H9 (cell line): Measurements from ENCODE around the gene CAB39L. TPM values are rescaled to one million over a fixed set of nuclear protein-coding genes. Genes with fewer than 3 reads are reported as not detected.

Source experiments
- DNase-seq: peaks from one replicate; pipeline ENCODE4 v3.0.0-alpha.2; 2017
- H2AFZ ChIP-seq: one replicate; pipeline ENCODE4 v1.6.1; 2013; ENCODE audit warnings: mild to moderate bottlenecking, low read length, control low read depth, moderate library complexity
- H2AK5ac ChIP-seq: 2 replicates; pipeline ENCODE4 v1.6.1; 2013; ENCODE audit warnings: low read length, control low read depth, mixed read lengths; ENCODE audit not compliant: insufficient read length
- H2BK120ac ChIP-seq: one replicate; pipeline ENCODE4 v1.6.1; 2013; ENCODE audit warnings: low read depth, mild to moderate bottlenecking, low read length, control low read depth, inconsistent platforms; ENCODE audit not compliant: poor library complexity, severe bottlenecking
- H2BK12ac ChIP-seq: 2 replicates; pipeline ENCODE4 v1.6.1; 2013; ENCODE audit warnings: low read length, control low read depth, mixed read lengths, low read depth; ENCODE audit not compliant: insufficient read length
- H2BK15ac ChIP-seq: 2 replicates; pipeline ENCODE4 v1.6.1; 2013; ENCODE audit warnings: low read depth, low read length, control low read depth
- H2BK20ac ChIP-seq: one replicate; pipeline ENCODE4 v1.6.1; 2013; ENCODE audit warnings: low read depth, mild to moderate bottlenecking, low read length, control low read depth, inconsistent platforms; ENCODE audit not compliant: poor library complexity, severe bottlenecking
- H2BK5ac ChIP-seq: 2 replicates; pipeline ENCODE4 v1.6.1; 2013; ENCODE audit warnings: low read length, control low read depth, mixed read lengths; ENCODE audit not compliant: insufficient read length
- H3K14ac ChIP-seq: 2 replicates; pipeline ENCODE4 v1.6.1; 2013; ENCODE audit warnings: low read length, control low read depth; ENCODE audit not compliant: insufficient read depth
- H3K18ac ChIP-seq: 2 replicates; pipeline ENCODE4 v1.6.1; 2013; ENCODE audit warnings: low read depth, mild to moderate bottlenecking, mixed read lengths, low read length, control low read depth; ENCODE audit not compliant: insufficient read length
- H3K23ac ChIP-seq: 2 replicates; pipeline ENCODE4 v1.6.1; 2013; ENCODE audit warnings: low read length, control low read depth, mixed read lengths, low read depth; ENCODE audit not compliant: insufficient read length
- H3K23me2 ChIP-seq: 2 replicates; pipeline ENCODE4 v1.6.1; 2013; ENCODE audit warnings: low read depth, mild to moderate bottlenecking, mixed read lengths, low read length, control low read depth; ENCODE audit not compliant: insufficient read length, poor library complexity, severe bottlenecking
- H3K27ac ChIP-seq: 2 replicates; pipeline ENCODE4 v1.5.1; 2013; ENCODE audit warnings: low read length, control low read depth, mixed read lengths, low read depth; ENCODE audit not compliant: insufficient read length
- H3K27me3 ChIP-seq: 2 replicates; pipeline ENCODE4 v1.6.1; 2013; ENCODE audit warnings: low read length, control low read depth, inconsistent platforms; ENCODE audit not compliant: insufficient read depth
- H3K4ac ChIP-seq: 2 replicates; pipeline ENCODE4 v1.6.1; 2013; ENCODE audit warnings: low read depth, mild to moderate bottlenecking, control low read depth, inconsistent platforms, low read length, moderate library complexity
- H3K4me1 ChIP-seq: 2 replicates; pipeline ENCODE4 v1.6.1; 2013; ENCODE audit warnings: low read length, control low read depth, inconsistent platforms; ENCODE audit not compliant: insufficient read depth
- H3K4me2 ChIP-seq: 2 replicates; pipeline ENCODE4 v1.6.1; 2013; ENCODE audit warnings: low read length, control low read depth, mixed read lengths; ENCODE audit not compliant: insufficient read length, insufficient read depth
- H3K56ac ChIP-seq: 2 replicates; pipeline ENCODE4 v1.6.1; 2013; ENCODE audit warnings: low read depth, mild to moderate bottlenecking, mixed read lengths, low read length, control low read depth; ENCODE audit not compliant: insufficient read length
- H3K79me1 ChIP-seq: 2 replicates; pipeline ENCODE4 v1.6.1; 2013; ENCODE audit warnings: low read depth, mild to moderate bottlenecking, moderate library complexity, low read length, control low read depth, inconsistent platforms; ENCODE audit not compliant: insufficient read depth, poor library complexity, severe bottlenecking
- H3K79me2 ChIP-seq: 2 replicates; pipeline ENCODE4 v1.6.1; 2013; ENCODE audit warnings: low read length, control low read depth, inconsistent platforms; ENCODE audit not compliant: insufficient read depth
- H3K9ac ChIP-seq: 2 replicates; pipeline ENCODE4 v1.6.1; 2013; ENCODE audit warnings: low read length, control low read depth, mixed read lengths; ENCODE audit not compliant: insufficient read length; ENCODE audit errors: extremely low read depth
- H3K9me3 ChIP-seq: one replicate; pipeline ENCODE4 v1.6.1; 2013; ENCODE audit warnings: low read depth, low read length, inconsistent platforms; ENCODE audit not compliant: control insufficient read depth
- H3T11ph ChIP-seq: one replicate; pipeline ENCODE4 v1.6.1; 2013; ENCODE audit warnings: mild to moderate bottlenecking, low read length, control low read depth, inconsistent platforms
- H4K20me1 ChIP-seq: one replicate; pipeline ENCODE4 v1.6.1; 2013; ENCODE audit not compliant: control insufficient read depth, insufficient read length, insufficient read depth
- H4K5ac ChIP-seq: 2 replicates; pipeline ENCODE4 v1.6.1; 2013; ENCODE audit warnings: low read depth, mild to moderate bottlenecking, mixed read lengths, low read length, control low read depth; ENCODE audit not compliant: insufficient read length
- H4K8ac ChIP-seq: replicated peaks from 2 replicates; pipeline ENCODE4 v1.6.1; 2013; ENCODE audit warnings: low read length, control low read depth, mixed read lengths, low read depth; ENCODE audit not compliant: insufficient read length
- H4K91ac ChIP-seq: 2 replicates; pipeline ENCODE4 v1.6.1; 2013; ENCODE audit warnings: low read depth, mild to moderate bottlenecking, moderate library complexity, mixed read lengths, low read length, control low read depth; ENCODE audit not compliant: insufficient read length
- H3K27ac Mint-ChIP-seq, 3 experiments: 2 replicates in 2 of 3; 3 replicates in 1 of 3; pipeline ENCODE4 v1.8.0; 2020 to 2021; ENCODE audit warnings: mixed read lengths in 3 of 3, mild to moderate bottlenecking in 1 of 3, moderate library complexity in 1 of 3
- H3K27me3 Mint-ChIP-seq: 2 replicates; pipeline ENCODE4 v1.8.0; 2021; ENCODE audit warnings: low read depth, mild to moderate bottlenecking, moderate library complexity, mixed read lengths
- H3K36me3 Mint-ChIP-seq, 3 experiments: 2 replicates in 2 of 3; 3 replicates in 1 of 3; pipeline ENCODE4 v1.8.0; 2020 to 2021; ENCODE audit warnings: low read depth in 3 of 3, mixed read lengths in 3 of 3; ENCODE audit not compliant: insufficient read depth in 1 of 3
- H3K4me1 Mint-ChIP-seq, 2 experiments: 2 replicates each; pipeline ENCODE4 v1.8.0; 2020; ENCODE audit warnings: mixed read lengths in 2 of 2
- H3K4me3 Mint-ChIP-seq, 2 experiments: 2 replicates in 1 of 2; 3 replicates in 1 of 2; pipeline ENCODE4 v1.8.0; 2020 to 2021; ENCODE audit warnings: mild to moderate bottlenecking in 2 of 2, mixed read lengths in 2 of 2, moderate library complexity in 1 of 2
- H3K9me3 Mint-ChIP-seq, 2 experiments: 2 replicates in 1 of 2; 3 replicates in 1 of 2; pipeline ENCODE4 v1.8.0; 2020; ENCODE audit warnings: mild to moderate bottlenecking in 2 of 2, mixed read lengths in 2 of 2, moderate library complexity in 1 of 2
- WGBS: extraction: QIAGEN DNeasy Blood & Tissue Kit; methylation state at CpG from one replicate; pipeline ENCODE4 v1.1.7; 2013; ENCODE audit warnings: missing lambda C conversion rate, low lambda C conversion rate, mixed read lengths; ENCODE audit not compliant: insufficient read length; ENCODE audit errors: extremely low coverage; 5-methylcytosine and 5-hydroxymethylcytosine counted together
- total RNA-seq: library from RNA; stranded (reverse); gene quantifications from 2 replicates; pipeline ENCODE4 v1.2.1, GENCODE V29; 2021
- TF ChIP-seq, protein P1 (sequence below): fragments of 200-600 bp; sonication (generic); conservative IDR thresholded peaks from 3 replicates; pipeline ENCODE4 v1.8.0; 2021; ENCODE audit warnings: antibody characterized with exemption, mild to moderate bottlenecking

Gene CAB39L
- total RNA-seq, 1 experiment from 2014 or later = 6.0 TPM

GRCh38 chr13:49388091-49388635 is 55.7 kb downstream of the CAB39L start:
- WGBS = no CpG with 5 or more reads among the region's 5 CpGs
- no peak overlapping the region for H3K4me3 Mint-ChIP-seq
- H3K27ac Mint-ChIP-seq = no peak overlapping the region
- Histone ChIP-seq H2AK5ac (no peak overlapping the region), H3K23me2 (no peaks in the 10 kb centered on the region), H2BK20ac (no peak overlapping the region), H3T11ph (no peak overlapping the region), H3K4ac (no peak overlapping the region), H3K79me1 (no peaks in the 10 kb centered on the region), H2BK120ac (no peak overlapping the region), H3K27ac (no peak overlapping the region), H3K14ac (no peak overlapping the region), H4K91ac (no peak overlapping the region), H3K9ac (no peak overlapping the region), H3K27me3 (no peaks in the 10 kb centered on the region), H3K79me2 (no peaks in the 10 kb centered on the region), H2BK15ac (no peak overlapping the region), H4K5ac (no peak overlapping the region), H3K56ac (no peak overlapping the region), H2BK12ac (no peak overlapping the region), H3K4me2 (no peak overlapping the region), H2AFZ (no peak overlapping the region), H2BK5ac (no peak overlapping the region), H3K4me1 (peaks cover 3% of the 10 kb centered on the region), H4K8ac (no peak overlapping the region), H4K20me1 (no peaks in the 10 kb centered on the region), H3K18ac (no peak overlapping the region), H3K23ac (no peak overlapping the region), H3K9me3 (no peaks in the 10 kb centered on the region)
- no peaks in the 10 kb centered on the region for H3K36me3 Mint-ChIP-seq
- TF ChIP-seq, protein P1, sequence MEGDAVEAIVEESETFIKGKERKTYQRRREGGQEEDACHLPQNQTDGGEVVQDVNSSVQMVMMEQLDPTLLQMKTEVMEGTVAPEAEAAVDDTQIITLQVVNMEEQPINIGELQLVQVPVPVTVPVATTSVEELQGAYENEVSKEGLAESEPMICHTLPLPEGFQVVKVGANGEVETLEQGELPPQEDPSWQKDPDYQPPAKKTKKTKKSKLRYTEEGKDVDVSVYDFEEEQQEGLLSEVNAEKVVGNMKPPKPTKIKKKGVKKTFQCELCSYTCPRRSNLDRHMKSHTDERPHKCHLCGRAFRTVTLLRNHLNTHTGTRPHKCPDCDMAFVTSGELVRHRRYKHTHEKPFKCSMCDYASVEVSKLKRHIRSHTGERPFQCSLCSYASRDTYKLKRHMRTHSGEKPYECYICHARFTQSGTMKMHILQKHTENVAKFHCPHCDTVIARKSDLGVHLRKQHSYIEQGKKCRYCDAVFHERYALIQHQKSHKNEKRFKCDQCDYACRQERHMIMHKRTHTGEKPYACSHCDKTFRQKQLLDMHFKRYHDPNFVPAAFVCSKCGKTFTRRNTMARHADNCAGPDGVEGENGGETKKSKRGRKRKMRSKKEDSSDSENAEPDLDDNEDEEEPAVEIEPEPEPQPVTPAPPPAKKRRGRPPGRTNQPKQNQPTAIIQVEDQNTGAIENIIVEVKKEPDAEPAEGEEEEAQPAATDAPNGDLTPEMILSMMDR = no peak
- H3K27me3 Mint-ChIP-seq = peaks cover 23% of the 10 kb centered on the region
- H3K4me1 Mint-ChIP-seq = peaks cover 6 to 8% of the 10 kb centered on the region in 2 experiments
- no peak for DNase-seq
- peaks cover 0 to 3% of the 10 kb centered on the region in 2 experiments; a peak in 1 of 5 replicates for H3K9me3 Mint-ChIP-seq
